ENCODE measurements around the gene TMEM79.

TMEM79 gene

DNA sequence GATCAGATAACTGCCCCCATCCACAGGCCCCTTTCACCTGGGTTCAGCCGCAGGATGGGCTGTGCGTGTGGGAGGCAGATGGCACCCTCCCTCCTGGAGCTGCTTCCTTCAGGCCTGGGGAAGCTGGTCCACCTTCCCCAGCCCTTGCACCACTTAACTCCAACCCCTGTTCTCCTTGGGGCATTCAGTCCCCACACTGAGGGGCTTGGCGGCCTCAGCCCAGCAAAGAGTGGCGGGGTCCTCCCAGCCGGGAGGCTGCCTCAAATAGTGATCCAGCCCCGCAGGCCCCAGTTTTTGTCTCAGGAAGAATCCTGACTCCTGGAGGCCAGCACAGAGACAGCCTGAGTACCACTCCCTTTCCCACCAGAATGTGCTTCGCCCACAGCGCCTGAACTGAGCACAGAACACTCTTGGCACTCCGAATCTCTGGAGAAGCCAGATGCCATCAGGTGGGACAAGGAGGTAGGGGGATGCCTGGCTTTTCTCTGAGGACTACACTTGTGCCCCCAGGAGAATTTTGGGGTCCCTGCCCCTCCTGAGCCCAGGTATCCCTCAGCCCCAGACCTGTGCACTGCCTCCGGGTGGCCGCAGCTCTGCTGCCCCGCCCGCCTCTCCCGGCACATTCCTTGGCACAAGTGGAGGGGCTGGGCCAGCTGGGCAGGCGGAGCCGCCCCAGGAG, 37.2 kb upstream of the TMEM79 start:
- H3K4me3 ChIP-seq (ENCODE audit: low read depth in 1 of 2, low read length in 2 of 2): no peak overlapping the region
- H3K27ac ChIP-seq (ENCODE audit: low read depth, low read length): no peak overlapping the region
- peaks cover 18 to 28% of the 10 kb centered on the region in 2 donors for H3K27me3 ChIP-seq (ENCODE audit: control insufficient read depth in 1 of 2, insufficient read depth in 2 of 2, low read length in 2 of 2)

GRCh38 chr1:156247460-156248322, 36.4 kb upstream of the TMEM79 start, which contains the start of gene PAQR6:
Gene PAQR6, minus strand, starts transcription at chr1:156248056. Its CDS starts 1,325 bp downstream, at chr1:156246731.
- Histone ChIP-seq H3K27ac (ENCODE audit: low read depth, low read length) (no peak within 1 kb of the TSS), H3K36me3 (ENCODE audit: control insufficient read depth in 1 of 2, insufficient read depth in 2 of 2, low read length in 2 of 2) (peaks cover 27 to 35% of the 10 kb centered on the region in 2 donors), H3K4me3 (ENCODE audit: low read depth in 1 of 2, low read length in 2 of 2) (no peak within 1 kb of the TSS), H3K9ac (ENCODE audit: low read depth in 1 of 2, low read length in 2 of 2) (no peak within 1 kb of the TSS), H3K27me3 (ENCODE audit: control insufficient read depth in 1 of 2, insufficient read depth in 2 of 2, low read length in 2 of 2) (peaks cover 18 to 28% of the 10 kb centered on the region in 2 donors), H3K4me1 (ENCODE audit: control insufficient read depth in 1 of 2, insufficient read depth in 2 of 2, low read length in 2 of 2) (peaks cover 7 to 25% of the 10 kb centered on the region in 2 donors), H3K9me3 (ENCODE audit: control insufficient read depth in 1 of 2, low read length in 2 of 2) (no peaks in the 10 kb centered on the region)

More for the DNA sequence above, 37.2 kb upstream of the TMEM79 start:
- H3K4me1 ChIP-seq (ENCODE audit: control insufficient read depth in 1 of 2, insufficient read depth in 2 of 2, low read length in 2 of 2): peaks cover 7 to 25% of the 10 kb centered on the region in 2 donors
- H3K36me3 ChIP-seq (ENCODE audit: control insufficient read depth in 1 of 2, insufficient read depth in 2 of 2, low read length in 2 of 2): peaks cover 19 to 27% of the 10 kb centered on the region in 2 donors
- H3K9me3 ChIP-seq (ENCODE audit: control insufficient read depth in 1 of 2, low read length in 2 of 2): no peaks in the 10 kb centered on the region
- no peak overlapping the region for H3K9ac ChIP-seq (ENCODE audit: low read depth in 1 of 2, low read length in 2 of 2)

DNA sequence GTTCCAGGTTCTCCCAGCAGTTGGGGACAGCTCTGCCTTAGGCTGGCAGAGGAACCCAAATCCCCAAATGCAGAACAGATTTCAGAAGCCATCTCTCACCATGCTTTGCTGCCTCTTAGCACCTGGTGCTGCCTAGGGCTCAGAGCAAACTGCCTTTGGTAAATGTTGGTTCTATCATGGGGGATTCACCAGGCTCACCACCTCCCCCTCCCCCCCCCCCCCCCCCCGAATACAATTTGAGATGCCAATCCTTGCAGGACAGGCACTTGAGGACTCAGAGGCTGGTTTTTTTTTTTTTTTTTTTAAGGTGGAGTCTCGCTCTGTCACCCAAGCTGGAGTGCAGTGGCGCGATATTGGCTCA, 35.8 kb upstream of the TMEM79 start:
- H3K4me3 ChIP-seq (ENCODE audit: low read depth in 1 of 2, low read length in 2 of 2): no peak overlapping the region
- peaks cover 7 to 25% of the 10 kb centered on the region in 2 donors for H3K4me1 ChIP-seq (ENCODE audit: control insufficient read depth in 1 of 2, insufficient read depth in 2 of 2, low read length in 2 of 2)
- H3K27ac ChIP-seq (ENCODE audit: low read depth, low read length): no peak overlapping the region
- H3K27me3 ChIP-seq (ENCODE audit: control insufficient read depth in 1 of 2, insufficient read depth in 2 of 2, low read length in 2 of 2): peaks cover 18 to 28% of the 10 kb centered on the region in 2 donors
- peaks cover 33 to 41% of the 10 kb centered on the region in 2 donors for H3K36me3 ChIP-seq (ENCODE audit: control insufficient read depth in 1 of 2, insufficient read depth in 2 of 2, low read length in 2 of 2)
- H3K9ac ChIP-seq (ENCODE audit: low read depth in 1 of 2, low read length in 2 of 2): no peak overlapping the region
- no peaks in the 10 kb centered on the region for H3K9me3 ChIP-seq (ENCODE audit: control insufficient read depth in 1 of 2, low read length in 2 of 2)

DNA sequence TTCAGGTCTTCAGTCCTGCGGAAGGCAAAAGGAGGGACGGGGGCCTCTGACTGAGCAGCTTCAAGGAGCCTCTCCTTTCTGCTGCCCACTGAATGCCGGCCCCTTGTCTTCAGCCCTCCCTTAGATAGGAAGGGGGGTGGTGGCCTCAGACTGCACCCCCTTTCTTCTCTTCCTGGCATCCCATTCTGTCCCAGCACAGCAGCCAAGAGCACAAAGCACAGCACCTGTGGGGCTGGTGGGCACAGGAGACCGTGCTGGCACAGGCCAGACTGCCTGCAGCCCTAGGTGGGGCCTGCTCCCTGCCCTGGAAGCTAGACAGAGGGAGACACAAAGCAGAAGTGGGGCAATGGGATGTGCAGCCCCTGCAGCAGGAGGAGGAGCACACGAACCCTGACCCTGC, 34.5 kb upstream of the TMEM79 start:
- H3K4me1 ChIP-seq (ENCODE audit: control insufficient read depth in 1 of 2, insufficient read depth in 2 of 2, low read length in 2 of 2): peaks cover 7 to 21% of the 10 kb centered on the region in 2 donors
- no peak overlapping the region for H3K27ac ChIP-seq (ENCODE audit: low read depth, low read length)
- H3K4me3 ChIP-seq (ENCODE audit: low read depth in 1 of 2, low read length in 2 of 2): no peak overlapping the region
- peaks cover 41 to 52% of the 10 kb centered on the region in 2 donors for H3K36me3 ChIP-seq (ENCODE audit: control insufficient read depth in 1 of 2, insufficient read depth in 2 of 2, low read length in 2 of 2)
- no peaks in the 10 kb centered on the region for H3K9me3 ChIP-seq (ENCODE audit: control insufficient read depth in 1 of 2, low read length in 2 of 2)
- H3K9ac ChIP-seq (ENCODE audit: low read depth in 1 of 2, low read length in 2 of 2): no peak overlapping the region
- H3K27me3 ChIP-seq (ENCODE audit: control insufficient read depth in 1 of 2, insufficient read depth in 2 of 2, low read length in 2 of 2): peaks cover 18 to 24% of the 10 kb centered on the region in 2 donors

DNA sequence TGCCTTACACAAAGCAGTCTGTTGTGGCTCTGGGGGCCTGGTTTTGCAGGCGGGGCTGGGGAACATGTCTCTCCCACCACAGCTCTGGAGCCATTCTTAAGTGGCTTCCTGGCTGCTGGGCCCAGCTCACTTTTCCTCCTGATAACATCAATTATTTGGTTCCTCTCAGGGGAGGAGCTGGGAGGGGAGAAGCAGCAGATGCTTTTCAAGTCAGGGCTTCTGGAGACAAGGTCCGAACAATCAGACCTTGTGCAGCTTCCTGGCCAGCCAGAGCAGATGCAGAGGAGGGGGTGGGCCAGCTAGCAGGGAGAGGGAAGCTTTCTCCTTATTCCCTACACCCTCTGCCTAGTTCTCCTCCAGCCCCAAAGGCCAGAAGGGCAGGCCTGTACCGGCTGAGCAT, 32.6 kb upstream of the TMEM79 start:
- H3K27ac ChIP-seq (ENCODE audit: low read depth, low read length): no peak overlapping the region

DNA sequence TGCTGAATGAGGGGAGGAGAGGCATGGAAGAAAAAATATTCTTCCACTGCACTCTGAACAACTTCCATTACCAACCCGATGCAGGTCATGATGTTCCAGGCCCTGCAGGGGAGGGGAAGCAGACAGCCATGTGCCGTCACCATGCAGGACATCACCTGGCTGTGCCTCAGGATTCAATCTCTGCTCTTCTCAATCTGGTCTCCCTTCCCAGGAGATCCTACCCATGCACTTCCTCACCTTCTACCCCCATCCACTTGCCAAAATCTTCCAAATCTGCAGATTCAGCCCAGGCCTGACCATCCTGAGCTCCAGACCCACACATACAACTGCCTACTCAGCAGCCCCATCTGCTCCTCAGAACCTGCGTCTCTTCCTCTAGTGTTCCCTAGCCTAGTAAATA, 30.5 kb upstream of the TMEM79 start:
- no peak overlapping the region for H3K4me3 ChIP-seq (ENCODE audit: low read depth in 1 of 2, low read length in 2 of 2)
- no peaks in the 10 kb centered on the region for H3K9me3 ChIP-seq (ENCODE audit: control insufficient read depth in 1 of 2, low read length in 2 of 2)
- no peak overlapping the region for H3K9ac ChIP-seq (ENCODE audit: low read depth in 1 of 2, low read length in 2 of 2)
- H3K27ac ChIP-seq (ENCODE audit: low read depth, low read length): no peak overlapping the region
- H3K27me3 ChIP-seq (ENCODE audit: control insufficient read depth in 1 of 2, insufficient read depth in 2 of 2, low read length in 2 of 2): no peaks in the 10 kb centered on the region
- H3K4me1 ChIP-seq (ENCODE audit: control insufficient read depth in 1 of 2, insufficient read depth in 2 of 2, low read length in 2 of 2): no peaks in the 10 kb centered on the region
- H3K36me3 ChIP-seq (ENCODE audit: control insufficient read depth in 1 of 2, insufficient read depth in 2 of 2, low read length in 2 of 2): peaks cover 55 to 81% of the 10 kb centered on the region in 2 donors

More for the DNA sequence above, 32.6 kb upstream of the TMEM79 start:
- Histone ChIP-seq H3K27me3 (ENCODE audit: control insufficient read depth in 1 of 2, insufficient read depth in 2 of 2, low read length in 2 of 2) (peaks cover under 1 to 6% of the 10 kb centered on the region in 2 donors), H3K9me3 (ENCODE audit: control insufficient read depth in 1 of 2, low read length in 2 of 2) (no peaks in the 10 kb centered on the region), H3K36me3 (ENCODE audit: control insufficient read depth in 1 of 2, insufficient read depth in 2 of 2, low read length in 2 of 2) (peaks cover 41 to 62% of the 10 kb centered on the region in 2 donors), H3K4me1 (ENCODE audit: control insufficient read depth in 1 of 2, insufficient read depth in 2 of 2, low read length in 2 of 2) (peaks cover 0 to 4% of the 10 kb centered on the region in 2 donors), H3K4me3 (ENCODE audit: low read depth in 1 of 2, low read length in 2 of 2) (no peak overlapping the region), H3K9ac (ENCODE audit: low read depth in 1 of 2, low read length in 2 of 2) (no peak overlapping the region)

- no peaks in the 10 kb centered on the region for H3K27me3 ChIP-seq (ENCODE audit: control insufficient read depth in 1 of 2, insufficient read depth in 2 of 2, low read length in 2 of 2)
- H3K4me3 ChIP-seq (ENCODE audit: low read depth in 1 of 2, low read length in 2 of 2): no peak overlapping the region
- no peaks in the 10 kb centered on the region for H3K4me1 ChIP-seq (ENCODE audit: control insufficient read depth in 1 of 2, insufficient read depth in 2 of 2, low read length in 2 of 2)
- no peaks in the 10 kb centered on the region for H3K9me3 ChIP-seq (ENCODE audit: control insufficient read depth in 1 of 2, low read length in 2 of 2)
- no peak overlapping the region for H3K27ac ChIP-seq (ENCODE audit: low read depth, low read length)
- H3K9ac ChIP-seq (ENCODE audit: low read depth in 1 of 2, low read length in 2 of 2): no peak overlapping the region
- peaks cover 54 to 83% of the 10 kb centered on the region in 2 donors for H3K36me3 ChIP-seq (ENCODE audit: control insufficient read depth in 1 of 2, insufficient read depth in 2 of 2, low read length in 2 of 2)
Measured at GRCh38 chr1:156257711-156258110, 26.4 kb upstream of the TMEM79 start.

- H3K9ac ChIP-seq (ENCODE audit: low read depth in 1 of 2, low read length in 2 of 2): no peak overlapping the region
- no peak overlapping the region for H3K27ac ChIP-seq (ENCODE audit: low read depth, low read length)
- H3K4me3 ChIP-seq (ENCODE audit: low read depth in 1 of 2, low read length in 2 of 2): no peak overlapping the region
- H3K9me3 ChIP-seq (ENCODE audit: control insufficient read depth in 1 of 2, low read length in 2 of 2): no peaks in the 10 kb centered on the region
- H3K4me1 ChIP-seq (ENCODE audit: control insufficient read depth in 1 of 2, insufficient read depth in 2 of 2, low read length in 2 of 2): no peaks in the 10 kb centered on the region
- H3K36me3 ChIP-seq (ENCODE audit: control insufficient read depth in 1 of 2, insufficient read depth in 2 of 2, low read length in 2 of 2): peaks cover 51 to 82% of the 10 kb centered on the region in 2 donors
- no peaks in the 10 kb centered on the region for H3K27me3 ChIP-seq (ENCODE audit: control insufficient read depth in 1 of 2, insufficient read depth in 2 of 2, low read length in 2 of 2)
Measured at GRCh38 chr1:156258859-156259258, 25.3 kb upstream of the TMEM79 start.

GRCh38 chr1:156259805-156260204, 24.3 kb upstream of the TMEM79 start:
- H3K36me3 ChIP-seq (ENCODE audit: control insufficient read depth in 1 of 2, insufficient read depth in 2 of 2, low read length in 2 of 2): peaks cover 51 to 81% of the 10 kb centered on the region in 2 donors
- H3K27ac ChIP-seq (ENCODE audit: low read depth, low read length): no peak overlapping the region
- no peaks in the 10 kb centered on the region for H3K27me3 ChIP-seq (ENCODE audit: control insufficient read depth in 1 of 2, insufficient read depth in 2 of 2, low read length in 2 of 2)
- no peaks in the 10 kb centered on the region for H3K9me3 ChIP-seq (ENCODE audit: control insufficient read depth in 1 of 2, low read length in 2 of 2)
- H3K9ac ChIP-seq (ENCODE audit: low read depth in 1 of 2, low read length in 2 of 2): no peak overlapping the region
- H3K4me1 ChIP-seq (ENCODE audit: control insufficient read depth in 1 of 2, insufficient read depth in 2 of 2, low read length in 2 of 2): no peaks in the 10 kb centered on the region
- no peak overlapping the region for H3K4me3 ChIP-seq (ENCODE audit: low read depth in 1 of 2, low read length in 2 of 2)

DNA sequence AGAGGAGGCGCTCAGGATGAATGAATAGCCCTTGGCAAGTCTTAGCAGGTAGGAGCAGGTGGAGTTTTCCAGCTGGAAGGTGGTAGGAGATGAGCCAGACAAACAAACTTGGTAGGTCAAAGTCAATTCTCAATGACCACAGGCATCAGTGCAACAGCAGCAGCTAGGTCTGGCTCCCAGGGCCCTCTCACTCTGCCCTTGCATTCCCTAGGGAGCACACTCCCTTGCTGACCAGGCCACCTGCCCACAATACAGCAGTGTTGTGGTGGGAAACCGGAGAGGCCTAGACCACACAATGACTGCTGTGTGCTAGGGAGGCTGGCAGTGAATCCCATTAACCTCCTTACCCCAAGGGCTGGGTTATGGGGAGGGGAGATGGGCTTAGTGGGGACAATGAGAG, 23.2 kb upstream of the TMEM79 start:
- no peaks in the 10 kb centered on the region for H3K27me3 ChIP-seq (ENCODE audit: control insufficient read depth in 1 of 2, insufficient read depth in 2 of 2, low read length in 2 of 2)
- H3K9me3 ChIP-seq (ENCODE audit: control insufficient read depth in 1 of 2, low read length in 2 of 2): no peaks in the 10 kb centered on the region
- H3K27ac ChIP-seq (ENCODE audit: low read depth, low read length): no peak overlapping the region
- H3K4me1 ChIP-seq (ENCODE audit: control insufficient read depth in 1 of 2, insufficient read depth in 2 of 2, low read length in 2 of 2): no peaks in the 10 kb centered on the region
- peaks cover 57 to 89% of the 10 kb centered on the region in 2 donors for H3K36me3 ChIP-seq (ENCODE audit: control insufficient read depth in 1 of 2, insufficient read depth in 2 of 2, low read length in 2 of 2)
- no peak overlapping the region for H3K4me3 ChIP-seq (ENCODE audit: low read depth in 1 of 2, low read length in 2 of 2)
- no peak overlapping the region for H3K9ac ChIP-seq (ENCODE audit: low read depth in 1 of 2, low read length in 2 of 2)

All from duodenal mucosa (tissue), 2 donors.